Esophagus muscularis mucosa (tissue), 4 donors: ENCODE measurements around the gene SCFD2. TPM values are rescaled to one million over a fixed set of nuclear protein-coding genes. Genes with fewer than 3 reads are reported as not detected.

ENCODE experiments used
- DNase-seq: peaks from one replicate; pipeline ENCODE4 v3.0.0-alpha.2; 2017; ENCODE audit errors: extremely low spot score
- H3K27ac ChIP-seq, 4 donors: fragments of 200-600 bp; sonication (generic); replicated peaks in 1 of 4; 1 replicate in 3 of 4; 2 replicates in 1 of 4; pipeline ENCODE4 v1.5.1; 2016 to 2019; ENCODE audit warnings: mild to moderate bottlenecking in 1 of 4
- H3K27me3 ChIP-seq, 4 donors: fragments of 200-600 bp; sonication (generic); one replicate each; pipeline versions ENCODE4 v1.5.1 to v1.6.0; 2016 to 2019
- H3K36me3 ChIP-seq, 4 donors: fragments of 200-600 bp; sonication (generic); one replicate each; pipeline ENCODE4 v1.5.1; 2016 to 2019
- H3K4me1 ChIP-seq, 4 donors: fragments of 200-600 bp; sonication (generic); one replicate each; pipeline ENCODE4 v1.5.1; 2016 to 2019
- H3K4me3 ChIP-seq, 4 donors: fragments of 200-600 bp; sonication (generic); 1 replicate in 2 of 4; 2 replicates in 2 of 4; pipeline ENCODE4 v1.5.1; 2016 to 2019; ENCODE audit warnings: mild to moderate bottlenecking in 4 of 4, moderate library complexity in 1 of 4
- H3K9me3 ChIP-seq, 4 donors: fragments of 200-600 bp; sonication (generic); 1 replicate in 3 of 4; 2 replicates in 1 of 4; pipeline ENCODE4 v1.5.1; 2016 to 2019
- EP300 ChIP-seq: sonication (generic); formaldehyde crosslinking; IDR thresholded peaks from one replicate; pipeline ENCODE4 v1.6.1; 2017; ENCODE audit warnings: antibody characterized with exemption
- POLR2A ChIP-seq: fragments of 450-650 bp; IDR thresholded peaks from one replicate; pipeline ENCODE4 v1.6.1; 2017; ENCODE audit warnings: antibody characterized with exemption, moderate library complexity, mild to moderate bottlenecking, low read depth
- POLR2AphosphoS5 ChIP-seq, 2 donors: sonication (generic); formaldehyde crosslinking; IDR thresholded peaks; one replicate each; pipeline ENCODE4 v1.6.1; 2017; ENCODE audit warnings: antibody characterized with exemption in 2 of 2
- WGBS: methylation state at CpG from one replicate; pipeline ENCODE4 v1.1.5; 2018; 5-methylcytosine and 5-hydroxymethylcytosine counted together
- intact Hi-C: fragments of 100-400 bp; cut with DNase I; formaldehyde crosslinking; loops from one replicate; pipeline ENCODE4 v1.15.1; 2023
- total RNA-seq, 4 donors: library from RNA; depleted of rRNA; stranded (reverse); fragments of >200 nt; gene quantifications; one replicate each; pipeline versions ENCODE4 v1.1.0 to v1.2.1, GENCODE V29; 2016
- TF ChIP-seq, protein P1 (sequence below), 3 experiments: fragments of 200-600 bp in 2 of 3; fragments of 450-650 bp in 1 of 3; sonication (generic) in 2 of 3; IDR thresholded peaks; one replicate each; pipeline ENCODE4 v1.5.1; 2017 to 2019; ENCODE audit warnings: antibody characterized with exemption in 3 of 3, mild to moderate bottlenecking in 2 of 3, moderate library complexity in 1 of 3

The SCFD2 gene
- total RNA-seq, 4 donors from 2014 or later, result 10.0 to 15.7 (median 12.7) TPM

GRCh38 chr4:53195815-53196661 lies 169.8 kb downstream of the SCFD2 start:
- WGBS, result 45% methylated on average over 7 of the region's 7 CpGs
- Histone ChIP-seq H3K36me3 (no peaks in the 10 kb centered on the region), H3K4me3 (no peak overlapping the region), H3K27ac (no peak overlapping the region), H3K9me3 (no peaks in the 10 kb centered on the region), H3K27me3 (no peaks in the 10 kb centered on the region), H3K4me1 (peaks cover 0 to 5% (median 2%) of the 10 kb centered on the region in 4 donors)
- DNase-seq, result no peak
- intact Hi-C loops, result loop anchor here (5.0 kb wide), 2 partner anchors 711 to 1036 kb away; no protein-coding TSS in a partner anchor
- TF ChIP-seq, protein P1, sequence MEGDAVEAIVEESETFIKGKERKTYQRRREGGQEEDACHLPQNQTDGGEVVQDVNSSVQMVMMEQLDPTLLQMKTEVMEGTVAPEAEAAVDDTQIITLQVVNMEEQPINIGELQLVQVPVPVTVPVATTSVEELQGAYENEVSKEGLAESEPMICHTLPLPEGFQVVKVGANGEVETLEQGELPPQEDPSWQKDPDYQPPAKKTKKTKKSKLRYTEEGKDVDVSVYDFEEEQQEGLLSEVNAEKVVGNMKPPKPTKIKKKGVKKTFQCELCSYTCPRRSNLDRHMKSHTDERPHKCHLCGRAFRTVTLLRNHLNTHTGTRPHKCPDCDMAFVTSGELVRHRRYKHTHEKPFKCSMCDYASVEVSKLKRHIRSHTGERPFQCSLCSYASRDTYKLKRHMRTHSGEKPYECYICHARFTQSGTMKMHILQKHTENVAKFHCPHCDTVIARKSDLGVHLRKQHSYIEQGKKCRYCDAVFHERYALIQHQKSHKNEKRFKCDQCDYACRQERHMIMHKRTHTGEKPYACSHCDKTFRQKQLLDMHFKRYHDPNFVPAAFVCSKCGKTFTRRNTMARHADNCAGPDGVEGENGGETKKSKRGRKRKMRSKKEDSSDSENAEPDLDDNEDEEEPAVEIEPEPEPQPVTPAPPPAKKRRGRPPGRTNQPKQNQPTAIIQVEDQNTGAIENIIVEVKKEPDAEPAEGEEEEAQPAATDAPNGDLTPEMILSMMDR (IDR thresholded peaks at IDR 0.05), result no peak
- TF ChIP-seq POLR2AphosphoS5 (IDR thresholded peaks at IDR 0.05), result no peak
- TF ChIP-seq EP300, result no peak
- no peak for TF ChIP-seq POLR2A

GRCh38 chr4:53194727-53195126 lies 171.1 kb downstream of the SCFD2 start:
- WGBS, result 90% methylated on average over 5 of the region's 5 CpGs
- Histone ChIP-seq H3K4me1 (peaks cover 0 to 5% (median 2%) of the 10 kb centered on the region in 4 donors), H3K36me3 (no peaks in the 10 kb centered on the region), H3K27me3 (no peaks in the 10 kb centered on the region), H3K4me3 (no peak overlapping the region), H3K27ac (no peak overlapping the region), H3K9me3 (no peaks in the 10 kb centered on the region)
- intact Hi-C loops, result loop anchor here (5.0 kb wide), 2 partner anchors 713 to 1038 kb away; no protein-coding TSS in a partner anchor
- no peak for DNase-seq
- TF ChIP-seq POLR2A (no peak), POLR2AphosphoS5 (IDR thresholded peaks at IDR 0.05) (no peak), EP300 (no peak)
- TF ChIP-seq, protein P1 (IDR thresholded peaks at IDR 0.05), result no peak

- DNase-seq, result no peak
- Histone ChIP-seq H3K27me3 (no peaks in the 10 kb centered on the region), H3K27ac (no peak overlapping the region), H3K4me3 (no peak overlapping the region), H3K4me1 (peaks cover 0 to 5% (median 4%) of the 10 kb centered on the region in 4 donors), H3K9me3 (no peaks in the 10 kb centered on the region), H3K36me3 (no peaks in the 10 kb centered on the region)
- 83% methylated on average over 1 of the region's 1 CpG for WGBS
- intact Hi-C loops, result no loop called here
- TF ChIP-seq POLR2AphosphoS5 (IDR thresholded peaks at IDR 0.05) (no peak), POLR2A (no peak), EP300 (no peak)
- TF ChIP-seq, protein P1 (IDR thresholded peaks at IDR 0.05), result no peak
Observed at GRCh38 chr4:53193111-53193510, 172.8 kb downstream of the SCFD2 start.

DNA sequence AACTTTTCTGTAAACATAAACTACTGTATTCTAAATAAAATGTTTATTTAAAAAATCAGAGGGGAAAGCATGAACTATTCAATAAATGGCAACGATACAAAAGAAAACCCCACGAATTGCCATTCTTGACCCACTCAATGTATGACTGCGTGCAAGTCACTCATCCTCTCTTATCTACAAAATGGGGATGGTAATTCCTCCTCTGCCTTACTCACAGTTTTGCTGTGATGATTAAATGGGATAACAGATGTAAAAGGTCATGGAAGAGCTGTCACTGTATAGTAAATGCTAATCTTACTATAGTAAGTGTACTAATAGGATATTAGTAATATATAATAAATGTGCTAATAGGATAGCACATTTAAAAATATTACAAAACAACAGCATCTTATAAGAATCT lies 173.4 kb downstream of the SCFD2 start:
- intact Hi-C loops, result no loop called here
- 91% methylated on average over 3 of the region's 3 CpGs for WGBS
- no peak for DNase-seq
- H3K4me3 ChIP-seq, result no peak overlapping the region
- no peaks in the 10 kb centered on the region for H3K27me3 ChIP-seq
- no peaks in the 10 kb centered on the region for H3K36me3 ChIP-seq
- TF ChIP-seq EP300, result no peak
- no peak for TF ChIP-seq POLR2AphosphoS5 (IDR thresholded peaks at IDR 0.05)
- TF ChIP-seq, protein P1 (IDR thresholded peaks at IDR 0.05), result no peak
- TF ChIP-seq POLR2A, result no peak
- H3K4me1 ChIP-seq, result peaks cover 0 to 4% (median 3%) of the 10 kb centered on the region in 4 donors
- H3K27ac ChIP-seq, result no peak overlapping the region
- no peaks in the 10 kb centered on the region for H3K9me3 ChIP-seq
